Immature natural killer cell (primary cell): ENCODE results near the gene RPS3. TPM values are rescaled to one million over a fixed set of nuclear protein-coding genes. Genes with fewer than 3 reads are reported as not detected.

Experiments
- DNase-seq, 3 donors: peaks; one replicate each; pipeline ENCODE4 v3.0.0; 2022; ENCODE audit warnings: mixed read lengths in 1 of 3
- H3K27ac Mint-ChIP-seq, 6 donors: one replicate each; pipeline ENCODE4 v1.8.0; 2020; ENCODE audit warnings: mixed read lengths in 6 of 6, mild to moderate bottlenecking in 5 of 6, inconsistent platforms in 4 of 6, moderate library complexity in 3 of 6
- H3K27me3 Mint-ChIP-seq, 3 donors: one replicate each; pipeline ENCODE4 v1.8.0; 2020 to 2021; ENCODE audit warnings: low read depth in 3 of 3, mild to moderate bottlenecking in 3 of 3, mixed read lengths in 3 of 3, moderate library complexity in 3 of 3, inconsistent platforms in 1 of 3
- H3K36me3 Mint-ChIP-seq, 3 donors: one replicate each; pipeline ENCODE4 v1.8.0; 2020; ENCODE audit warnings: mixed read lengths in 3 of 3, inconsistent platforms in 2 of 3, mild to moderate bottlenecking in 2 of 3
- H3K4me1 Mint-ChIP-seq, 2 donors: one replicate each; pipeline ENCODE4 v1.8.0; 2020; ENCODE audit warnings: inconsistent platforms in 2 of 2, mild to moderate bottlenecking in 2 of 2, mixed read lengths in 2 of 2, moderate library complexity in 1 of 2
- H3K4me3 Mint-ChIP-seq, 5 donors: one replicate each; pipeline ENCODE4 v1.8.0; 2020; ENCODE audit warnings: mild to moderate bottlenecking in 5 of 5, mixed read lengths in 5 of 5, inconsistent platforms in 3 of 5, moderate library complexity in 3 of 5
- H3K9me3 Mint-ChIP-seq, 6 donors: one replicate each; pipeline ENCODE4 v1.8.0; 2020; ENCODE audit warnings: mild to moderate bottlenecking in 6 of 6, mixed read lengths in 6 of 6, inconsistent platforms in 4 of 6, moderate library complexity in 3 of 6
- polyA plus RNA-seq, 3 donors: library from polyadenylated mRNA; unstranded; fragments of 300-500 nt; fragmentation: Illumina TruSeq; gene quantifications; one replicate each; pipeline ENCODE4 v1.2.3, GENCODE V29; 2021

Gene RPS3
- polyA plus RNA-seq, 3 donors from 2014 or later = 2,605 to 4,768 (median 2,974) TPM

DNA sequence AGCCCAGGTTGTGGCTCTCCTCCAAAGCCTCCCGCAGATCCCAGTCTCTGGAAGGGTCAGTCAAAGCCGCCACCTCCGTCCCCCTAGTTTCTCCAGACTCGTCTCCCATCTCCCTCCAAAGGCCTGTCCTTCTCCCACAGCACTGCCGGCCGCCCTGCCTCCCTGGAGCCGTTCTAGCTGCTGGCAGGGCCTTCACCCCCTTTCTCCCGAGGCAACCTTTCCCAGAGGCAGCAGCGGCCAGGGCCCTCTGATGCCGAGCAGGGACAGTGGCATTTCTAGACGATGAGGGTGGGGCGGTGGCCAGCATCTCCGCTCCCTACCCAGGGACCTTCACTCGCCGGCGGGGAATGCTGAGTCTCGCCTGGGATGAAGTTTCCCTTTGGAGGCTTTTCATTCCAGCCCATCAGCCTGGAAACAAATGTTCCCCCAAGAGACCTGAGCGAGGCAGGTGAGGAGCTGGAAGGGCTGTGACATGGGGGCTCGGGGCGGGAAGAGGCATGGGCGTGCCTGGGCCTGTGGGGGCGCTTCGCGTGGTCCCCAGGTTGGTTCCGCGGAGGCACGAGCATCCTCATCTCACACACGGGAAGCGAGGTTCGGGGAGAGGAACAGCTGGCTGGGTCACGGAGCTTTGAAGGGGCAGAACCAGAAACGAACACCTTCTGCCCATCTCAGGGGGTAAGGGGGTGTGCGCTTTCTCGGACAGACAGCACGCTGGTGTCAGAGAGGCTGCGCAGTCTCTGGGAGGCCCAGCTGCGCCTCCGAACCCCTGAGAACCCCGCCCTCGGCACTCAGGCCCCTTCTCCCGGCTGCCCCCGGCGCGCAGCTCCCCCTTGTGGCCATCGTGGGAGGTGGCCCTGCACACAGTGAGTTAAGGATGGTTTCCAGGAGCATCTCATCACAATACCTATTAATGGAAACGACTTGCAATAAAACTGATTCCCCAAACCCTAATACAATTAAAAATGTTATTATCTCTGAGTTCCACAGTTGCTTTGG, 51.8 kb downstream of the RPS3 start:
- Mint-ChIP-seq H3K4me3 (no peak overlapping the region), H3K27ac (no peak overlapping the region)

DNA sequence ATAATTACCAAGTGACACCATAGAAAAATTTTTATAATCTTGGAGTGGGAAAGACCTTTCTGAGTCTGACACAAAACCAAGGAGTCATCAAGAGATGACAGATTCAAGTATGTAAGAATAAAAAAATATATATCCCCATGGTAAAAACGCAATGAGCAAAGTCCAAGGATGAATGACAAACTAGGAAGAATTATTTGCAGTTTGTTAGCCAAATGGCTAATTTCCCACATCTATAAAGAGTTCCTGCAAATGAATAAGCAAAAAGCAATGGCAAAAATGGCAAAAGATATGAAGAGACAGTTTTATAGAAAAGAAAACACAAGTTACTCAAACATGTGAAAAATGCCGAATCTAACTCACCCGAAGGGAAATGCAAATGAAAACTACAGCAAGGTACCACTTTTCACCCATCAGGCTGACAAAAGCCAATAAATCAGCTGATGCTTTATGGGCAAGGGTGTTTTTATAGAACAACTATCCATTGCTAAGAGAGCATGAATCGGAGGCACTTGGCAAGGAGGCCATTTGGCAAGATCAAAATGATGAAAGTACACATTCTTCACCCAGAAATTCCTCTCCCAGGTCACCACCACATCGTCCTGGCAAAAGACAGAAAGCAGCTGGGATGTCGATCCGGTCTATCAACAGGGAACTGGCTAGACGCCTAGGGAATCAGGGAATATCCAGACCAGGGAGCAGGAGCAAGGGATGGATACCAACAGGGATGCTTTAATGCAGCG, 54.8 kb downstream of the RPS3 start:
- no peak overlapping the region for H3K4me3 Mint-ChIP-seq

More for the DNA sequence above, 51.8 kb downstream of the RPS3 start:
- H3K9me3 Mint-ChIP-seq = no peaks in the 10 kb centered on the region
- DNase-seq = no peak
- peaks cover 0 to 4% (median 4%) of the 10 kb centered on the region in 3 donors for H3K27me3 Mint-ChIP-seq
- no peaks in the 10 kb centered on the region for H3K4me1 Mint-ChIP-seq
- H3K36me3 Mint-ChIP-seq = peaks cover 3 to 14% (median 3%) of the 10 kb centered on the region in 3 donors

DNA sequence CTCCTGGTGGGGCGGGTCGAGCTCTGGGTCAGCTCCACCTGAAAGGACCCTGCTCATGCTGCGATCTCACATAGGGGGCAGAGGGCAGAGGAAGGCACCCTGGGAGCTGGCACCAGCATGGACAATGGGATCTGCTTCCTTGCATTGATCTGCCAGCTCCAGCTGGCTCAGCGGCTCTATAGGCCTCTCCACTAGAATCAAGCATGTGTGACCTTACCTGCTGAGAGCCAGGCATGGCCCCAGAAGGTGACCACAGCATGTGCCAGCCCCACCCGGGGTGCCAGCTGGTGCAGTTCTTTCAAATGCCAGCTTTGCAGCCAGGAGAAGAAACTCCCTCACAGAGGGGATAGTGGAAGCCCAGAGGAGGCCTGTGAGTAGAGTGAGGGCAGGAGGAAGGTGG, 55.7 kb downstream of the RPS3 start:
- Mint-ChIP-seq H3K9me3 (no peaks in the 10 kb centered on the region), H3K4me3 (no peak overlapping the region), H3K27ac (no peak overlapping the region), H3K36me3 (peaks cover 3 to 14% (median 4%) of the 10 kb centered on the region in 3 donors), H3K27me3 (peaks cover 0 to 2% (median 0%) of the 10 kb centered on the region in 3 donors), H3K4me1 (no peaks in the 10 kb centered on the region)
- DNase-seq = no peak

More for the DNA sequence above, 54.8 kb downstream of the RPS3 start:
- Mint-ChIP-seq H3K4me1 (no peaks in the 10 kb centered on the region), H3K36me3 (peaks cover 3 to 14% (median 3%) of the 10 kb centered on the region in 3 donors), H3K9me3 (no peaks in the 10 kb centered on the region), H3K27me3 (peaks cover 0 to 2% (median 2%) of the 10 kb centered on the region in 3 donors), H3K27ac (peak overlapping the region in 1 of 6 donors; percentile 25)
- DNase-seq = no peak

Other genes with a start within 250 kb of the RPS3 start
- not detected for gene SLCO2B1, start 248.4 kb upstream of the RPS3 start, polyA plus RNA-seq
- under 1 TPM in 1 of 3 donors, not detected in 2; 0.13 TPM for gene TPBGL, start 158.7 kb upstream of the RPS3 start, polyA plus RNA-seq
- 10 to 100 TPM; 28.7 to 51.1 (median 41.5) TPM for gene ARRB1, start 47.9 kb upstream of the RPS3 start, polyA plus RNA-seq
- 1 to 10 TPM in 1 of 3 donors, under 1 TPM in 1, not detected in 1; 0.41 to 1.6 TPM for gene KLHL35, start 33.7 kb downstream of the RPS3 start, polyA plus RNA-seq
- 1 to 10 TPM; 1.8 to 9.2 (median 4.1) TPM for gene GDPD5, start 126.4 kb downstream of the RPS3 start, polyA plus RNA-seq
- gene SERPINH1, start 162.7 kb downstream of the RPS3 start, polyA plus RNA-seq = 1 to 10 TPM; 3.4 to 8.4 (median 4.5) TPM